Endothelial cell of umbilical vein (primary cell): ENCODE data around the gene PALMD. TPM values are rescaled to one million over a fixed set of nuclear protein-coding genes. Genes with fewer than 3 reads are reported as not detected.

ENCODE experiments used
- BruUV-seq: library from RNA; stranded (reverse); fragments of 400-500 nt; replicated peaks from 2 replicates; lab custom pipeline; 2021; lab: Mats Ljungman, UMichigan
- CTCF ChIA-PET: fragments of 300-600, 350-600 bp; sonication (Branson Sonifier 250); formaldehyde crosslinking; loops from one replicate; lab custom pipeline; 2021; ENCODE audit warnings: antibody characterized with exemption, inconsistent platforms; lab: Charles Lee
- POLR2A ChIA-PET: fragments of 300-600, 350-600 bp; sonication (Branson Sonifier 250); formaldehyde crosslinking; loops from one replicate; lab custom pipeline; 2021; ENCODE audit warnings: antibody characterized with exemption, inconsistent platforms; lab: Charles Lee
- DNase-seq: peaks from one replicate; pipeline ENCODE4 v3.0.0-alpha.2; 2011; ENCODE audit warnings: low read depth, low spot score
- FAIRE-seq: peaks from 2 replicates; lab custom pipeline; 2011; peaks lifted over from hg19 to GRCh38; lab: Jason Lieb, UNC
- H2AFZ ChIP-seq: 2 replicates; pipeline ENCODE4 v1.6.0; 2012; ENCODE audit warnings: low read depth, low read length, control low read depth, inconsistent platforms
- H3K27ac ChIP-seq: 2 replicates; pipeline ENCODE4 v1.5.1; 2011; ENCODE audit warnings: low read depth, mild to moderate bottlenecking, control low read depth, low read length, moderate library complexity; ENCODE audit not compliant: insufficient read depth
- H3K27me3 ChIP-seq, 2 experiments: 2 replicates each; pipeline versions ENCODE4 v1.6.0 to v1.6.1; 2011; ENCODE audit warnings: low read length in 2 of 2, mixed read lengths in 1 of 2; ENCODE audit not compliant: control insufficient read depth in 2 of 2, insufficient read depth in 2 of 2
- H3K36me3 ChIP-seq, 2 experiments: 2 replicates in 1 of 2; 3 replicates in 1 of 2; pipeline ENCODE4 v1.5.1; 2011; ENCODE audit warnings: low read length in 2 of 2, mild to moderate bottlenecking in 1 of 2, moderate library complexity in 1 of 2; ENCODE audit not compliant: control insufficient read depth in 2 of 2, insufficient read depth in 2 of 2; ENCODE audit errors: extremely low read depth in 1 of 2
- H3K4me1 ChIP-seq: 3 replicates; pipeline ENCODE4 v1.5.1; 2011; ENCODE audit warnings: mild to moderate bottlenecking, low read length; ENCODE audit not compliant: control insufficient read depth, insufficient read depth; ENCODE audit errors: extremely low read depth
- H3K4me2 ChIP-seq: 2 replicates; pipeline ENCODE4 v1.6.1; 2011; ENCODE audit warnings: low read length, control low read depth, mixed read lengths; ENCODE audit not compliant: insufficient read depth
- H3K4me3 ChIP-seq, 3 experiments: fragments of 200-600 bp in 1 of 3; sonication (generic), shearing (Covaris generic) in 1 of 3; replicated peaks in 1 of 3; 2 replicates each; pipeline ENCODE4 v1.5.1; 2011 to 2016; ENCODE audit warnings: control low read depth in 3 of 3, low read length in 3 of 3, mild to moderate bottlenecking in 2 of 3, inconsistent platforms in 1 of 3, low read depth in 1 of 3, moderate library complexity in 1 of 3; ENCODE audit not compliant: insufficient read depth in 1 of 3
- H3K79me2 ChIP-seq: 2 replicates; pipeline ENCODE4 v1.6.0; 2012; ENCODE audit warnings: low read length, inconsistent platforms; ENCODE audit not compliant: control insufficient read depth, insufficient read depth
- H3K9ac ChIP-seq: replicated peaks from 2 replicates; pipeline ENCODE3; 2011; ENCODE audit warnings: low read length, control low read depth; ENCODE audit not compliant: insufficient read depth; ENCODE audit errors: extremely low read depth
- H3K9me1 ChIP-seq: replicated peaks from 3 replicates; pipeline ENCODE4 v1.6.0; 2011; ENCODE audit warnings: mild to moderate bottlenecking, low read length; ENCODE audit not compliant: control insufficient read depth, insufficient read depth; ENCODE audit errors: extremely low read depth
- H3K9me3 ChIP-seq: replicated peaks from 2 replicates; pipeline ENCODE4 v1.5.1; 2012; ENCODE audit warnings: low read length, inconsistent platforms; ENCODE audit not compliant: control insufficient read depth, insufficient read depth
- H4K20me1 ChIP-seq: replicated peaks from 2 replicates; pipeline ENCODE3; 2011; ENCODE audit warnings: mild to moderate bottlenecking, low read length; ENCODE audit not compliant: control insufficient read depth, insufficient read depth; ENCODE audit errors: extremely low read depth
- EZH2 ChIP-seq: IDR thresholded peaks from 2 replicates; pipeline ENCODE4 v1.6.1; 2012; ENCODE audit warnings: borderline replicate concordance, low read depth, mild to moderate bottlenecking, moderate library complexity, low read length, inconsistent platforms; ENCODE audit not compliant: severe bottlenecking
- FOS ChIP-seq: IDR thresholded peaks from 2 replicates; pipeline ENCODE4 v1.6.1; 2011; ENCODE audit warnings: mild to moderate bottlenecking, low read length, moderate library complexity, borderline replicate concordance; ENCODE audit not compliant: insufficient read depth
- GATA2 ChIP-seq: IDR thresholded peaks from 2 replicates; pipeline ENCODE4 v1.7.0; 2011; ENCODE audit warnings: low read depth, mild to moderate bottlenecking, moderate library complexity, mixed read lengths, low read length; ENCODE audit not compliant: insufficient read length, insufficient read depth
- JUN ChIP-seq: IDR thresholded peaks from 2 replicates; pipeline ENCODE4 v1.6.1; 2011; ENCODE audit warnings: borderline replicate concordance, low read depth; ENCODE audit not compliant: insufficient read length, insufficient read depth
- MAX ChIP-seq: IDR thresholded peaks from 2 replicates; pipeline ENCODE4 v1.6.1; 2011; ENCODE audit not compliant: insufficient read depth, insufficient read length
- MYC ChIP-seq: IDR thresholded peaks from one replicate; pipeline ENCODE4 v1.6.1; 2011; ENCODE audit warnings: mild to moderate bottlenecking, low read depth, low read length
- POLR2A ChIP-seq: IDR thresholded peaks from 2 replicates; pipeline ENCODE4 v1.6.1; 2012; ENCODE audit warnings: low read depth, mild to moderate bottlenecking, control low read depth, low read length
- POLR2AphosphoS5 ChIP-seq: IDR thresholded peaks from 2 replicates; pipeline ENCODE4 v1.6.1; 2012; ENCODE audit warnings: low read depth, mild to moderate bottlenecking, control low read depth, low read length, moderate library complexity; ENCODE audit not compliant: insufficient read depth
- dilution Hi-C: fragments of 300-500 bp; cut with MboI; formaldehyde crosslinking; loops from one replicate; pipeline ENCODE4 v1.15.0; 2019; ENCODE audit warnings: low sequenced_read_pairs; ENCODE audit not compliant: extremely low pct_ligation_motif_present
- intact Hi-C: fragments of 100-400 bp; cut with micrococcal nuclease; formaldehyde crosslinking; loops from one replicate; pipeline ENCODE4 v1.10.0; 2022
- polyA plus RNA-seq, 4 experiments: library from polyadenylated mRNA; depleted of rRNA in 3 of 4; stranded (reverse) in 3 of 4; unstranded in 1 of 4; fragments of >200 nt; gene quantifications; 2 replicates each; pipeline versions ENCODE4 v1.2.1 to v1.2.3, GENCODE V29; 2011 to 2012; ENCODE audit warnings: missing spikeins in 1 of 4
- total RNA-seq: library from RNA; stranded (reverse); gene quantifications from 2 replicates; pipeline ENCODE4 v1.2.3, GENCODE V29; 2021
- TF ChIP-seq, protein P1 (sequence below), 2 donors: IDR thresholded peaks; 1 replicate in 1 of 2; 2 replicates in 1 of 2; pipeline ENCODE4 v1.5.1; 2011; ENCODE audit warnings: low read length in 2 of 2, mild to moderate bottlenecking in 2 of 2, moderate library complexity in 2 of 2, control low read depth in 1 of 2, inconsistent platforms in 1 of 2, low read depth in 1 of 2; ENCODE audit not compliant: insufficient read depth in 1 of 2; ENCODE audit errors: extremely low read depth in 1 of 2

Gene PALMD
- total and polyA plus RNA-seq, 2 donors (not counting 3 experiments of a cell fraction or from before 2014, with no cell fraction given) = 52.6 to 137 TPM

DNA sequence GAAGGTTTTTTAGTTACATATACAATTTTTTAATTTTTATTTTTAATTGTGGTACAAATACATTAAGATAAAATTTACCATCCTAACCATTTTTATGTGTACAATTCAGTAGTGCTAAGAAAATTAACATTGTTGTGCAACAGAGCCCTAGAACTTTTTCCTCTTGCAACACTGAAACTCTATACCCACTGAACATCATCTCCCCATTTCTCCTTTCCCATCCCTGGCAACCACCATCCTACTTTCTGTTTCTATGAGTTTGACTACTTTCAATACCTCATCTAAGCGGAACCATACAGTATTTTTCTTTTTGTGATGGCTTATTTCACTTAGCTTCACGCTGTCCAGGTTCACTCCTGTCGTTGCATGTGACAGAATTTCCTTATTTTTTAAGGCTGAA is 54.1 kb downstream of the PALMD start:
- Histone ChIP-seq H3K27ac (no peak overlapping the region), H4K20me1 (no peaks in the 10 kb centered on the region), H3K4me3 (no peak overlapping the region), H3K79me2 (no peaks in the 10 kb centered on the region), H3K27me3 (no peaks in the 10 kb centered on the region), H3K9ac (no peak overlapping the region), H3K4me1 (no peaks in the 10 kb centered on the region), H3K36me3 (peaks cover 0 to 5% of the 10 kb centered on the region in 2 experiments), H2AFZ (no peak overlapping the region), H3K9me3 (no peaks in the 10 kb centered on the region), H3K4me2 (no peak overlapping the region), H3K9me1 (no peaks in the 10 kb centered on the region)
- CTCF ChIA-PET = no interaction called here
- FAIRE-seq (no peak), DNase-seq (no peak)
- no TSS peak for BruUV-seq
- intact Hi-C loops (no loop called here), dilution Hi-C loops (no loop called here)
- no peak for TF ChIP-seq EZH2
- TF ChIP-seq POLR2A = no peak
- no peak for TF ChIP-seq JUN
- no peak for TF ChIP-seq POLR2AphosphoS5
- TF ChIP-seq, protein P1, sequence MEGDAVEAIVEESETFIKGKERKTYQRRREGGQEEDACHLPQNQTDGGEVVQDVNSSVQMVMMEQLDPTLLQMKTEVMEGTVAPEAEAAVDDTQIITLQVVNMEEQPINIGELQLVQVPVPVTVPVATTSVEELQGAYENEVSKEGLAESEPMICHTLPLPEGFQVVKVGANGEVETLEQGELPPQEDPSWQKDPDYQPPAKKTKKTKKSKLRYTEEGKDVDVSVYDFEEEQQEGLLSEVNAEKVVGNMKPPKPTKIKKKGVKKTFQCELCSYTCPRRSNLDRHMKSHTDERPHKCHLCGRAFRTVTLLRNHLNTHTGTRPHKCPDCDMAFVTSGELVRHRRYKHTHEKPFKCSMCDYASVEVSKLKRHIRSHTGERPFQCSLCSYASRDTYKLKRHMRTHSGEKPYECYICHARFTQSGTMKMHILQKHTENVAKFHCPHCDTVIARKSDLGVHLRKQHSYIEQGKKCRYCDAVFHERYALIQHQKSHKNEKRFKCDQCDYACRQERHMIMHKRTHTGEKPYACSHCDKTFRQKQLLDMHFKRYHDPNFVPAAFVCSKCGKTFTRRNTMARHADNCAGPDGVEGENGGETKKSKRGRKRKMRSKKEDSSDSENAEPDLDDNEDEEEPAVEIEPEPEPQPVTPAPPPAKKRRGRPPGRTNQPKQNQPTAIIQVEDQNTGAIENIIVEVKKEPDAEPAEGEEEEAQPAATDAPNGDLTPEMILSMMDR (IDR thresholded peaks at IDR 0.05; ENCODE audit: extremely low read depth in 1 of 2, insufficient read depth in 1 of 2, low read depth in 1 of 2, low read length in 2 of 2) = no peak
- TF ChIP-seq MAX = no peak
- no peak for TF ChIP-seq MYC
- TF ChIP-seq FOS = no peak
- TF ChIP-seq GATA2 = no peak
- POLR2A ChIA-PET = no interaction called here
